Osteocyte (in vitro differentiated cells): Measurements from ENCODE around the gene BTD. TPM values are rescaled to one million over a fixed set of nuclear protein-coding genes. Genes with fewer than 3 reads are reported as not detected.

Experiments
- DNase-seq: peaks from one replicate; pipeline ENCODE4 v3.0.0; 2021; ENCODE audit warnings: mixed read lengths; ENCODE audit not compliant: unreplicated experiment; ENCODE audit errors: extremely low spot score
- H3K27ac Mint-ChIP-seq: one replicate; pipeline ENCODE4 v1.8.0; 2021; ENCODE audit warnings: mild to moderate bottlenecking, mixed read lengths; ENCODE audit not compliant: unreplicated experiment
- H3K27me3 Mint-ChIP-seq: one replicate; pipeline ENCODE4 v1.8.0; 2021; ENCODE audit warnings: mixed read lengths; ENCODE audit not compliant: unreplicated experiment
- H3K36me3 Mint-ChIP-seq: one replicate; pipeline ENCODE4 v1.8.0; 2021; ENCODE audit warnings: mixed read lengths; ENCODE audit not compliant: unreplicated experiment
- H3K4me1 Mint-ChIP-seq: one replicate; pipeline ENCODE4 v1.8.0; 2021; ENCODE audit warnings: mixed read lengths; ENCODE audit not compliant: unreplicated experiment
- H3K4me3 Mint-ChIP-seq: one replicate; pipeline ENCODE4 v1.8.0; 2021; ENCODE audit warnings: mild to moderate bottlenecking, moderate library complexity, mixed read lengths; ENCODE audit not compliant: unreplicated experiment
- H3K9me3 Mint-ChIP-seq: one replicate; pipeline ENCODE4 v1.8.0; 2021; ENCODE audit warnings: mixed read lengths; ENCODE audit not compliant: unreplicated experiment
- microRNA-seq: library from miRNA; unstranded; fragments of <30 nt; microRNA quantifications from one replicate; pipeline ENCODE4 v1.1.0, GENCODE V29; 2020; ENCODE audit not compliant: unreplicated experiment
- total RNA-seq: library from RNA; stranded (reverse); gene quantifications from 2 replicates; pipeline ENCODE4 v1.2.1, GENCODE V29; 2021
- TF ChIP-seq, protein P1 (sequence below): fragments of 200-600 bp; sonication (generic); IDR thresholded peaks from 2 replicates; pipeline ENCODE4 v1.5.0; 2021; ENCODE audit warnings: antibody characterized with exemption, mild to moderate bottlenecking, moderate library complexity

Gene BTD
- total RNA-seq, 1 donor from 2014 or later, result 28.9 TPM

DNA sequence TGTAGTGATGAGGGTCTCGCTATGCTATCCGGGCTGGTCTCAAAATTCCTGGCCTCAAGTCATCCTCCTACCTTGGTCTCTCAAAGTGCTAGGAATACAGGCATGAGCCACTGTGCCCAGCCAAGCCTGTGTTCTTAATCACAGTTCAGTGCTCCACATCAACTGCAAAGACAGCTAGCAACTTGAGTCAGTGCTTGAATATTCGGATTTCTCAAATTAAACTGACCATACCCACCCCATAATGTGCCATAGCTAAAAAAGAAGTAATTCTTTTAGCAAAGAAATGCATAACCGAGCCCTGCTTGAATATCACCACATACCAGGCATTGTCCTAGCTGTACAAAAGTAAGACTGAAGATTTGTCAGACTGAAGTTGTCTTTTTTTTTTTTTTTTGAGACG is 89.2 kb downstream of the BTD start:
- TF ChIP-seq, protein P1, sequence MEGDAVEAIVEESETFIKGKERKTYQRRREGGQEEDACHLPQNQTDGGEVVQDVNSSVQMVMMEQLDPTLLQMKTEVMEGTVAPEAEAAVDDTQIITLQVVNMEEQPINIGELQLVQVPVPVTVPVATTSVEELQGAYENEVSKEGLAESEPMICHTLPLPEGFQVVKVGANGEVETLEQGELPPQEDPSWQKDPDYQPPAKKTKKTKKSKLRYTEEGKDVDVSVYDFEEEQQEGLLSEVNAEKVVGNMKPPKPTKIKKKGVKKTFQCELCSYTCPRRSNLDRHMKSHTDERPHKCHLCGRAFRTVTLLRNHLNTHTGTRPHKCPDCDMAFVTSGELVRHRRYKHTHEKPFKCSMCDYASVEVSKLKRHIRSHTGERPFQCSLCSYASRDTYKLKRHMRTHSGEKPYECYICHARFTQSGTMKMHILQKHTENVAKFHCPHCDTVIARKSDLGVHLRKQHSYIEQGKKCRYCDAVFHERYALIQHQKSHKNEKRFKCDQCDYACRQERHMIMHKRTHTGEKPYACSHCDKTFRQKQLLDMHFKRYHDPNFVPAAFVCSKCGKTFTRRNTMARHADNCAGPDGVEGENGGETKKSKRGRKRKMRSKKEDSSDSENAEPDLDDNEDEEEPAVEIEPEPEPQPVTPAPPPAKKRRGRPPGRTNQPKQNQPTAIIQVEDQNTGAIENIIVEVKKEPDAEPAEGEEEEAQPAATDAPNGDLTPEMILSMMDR, result no peak
- peak overlapping the region; percentile 38 for H3K27ac Mint-ChIP-seq
- H3K27me3 Mint-ChIP-seq, result no peaks in the 10 kb centered on the region
- peaks cover 17% of the 10 kb centered on the region for H3K4me1 Mint-ChIP-seq
- no peaks in the 10 kb centered on the region for H3K9me3 Mint-ChIP-seq
- no peak for DNase-seq
- peaks cover 71% of the 10 kb centered on the region for H3K36me3 Mint-ChIP-seq
- no peak overlapping the region for H3K4me3 Mint-ChIP-seq

- H3K4me3 Mint-ChIP-seq, result no peak overlapping the region
- peaks cover 76% of the 10 kb centered on the region for H3K36me3 Mint-ChIP-seq
- H3K27me3 Mint-ChIP-seq, result no peaks in the 10 kb centered on the region
- DNase-seq, result no peak
- TF ChIP-seq, protein P1, result peak; percentile 51
- H3K9me3 Mint-ChIP-seq, result no peaks in the 10 kb centered on the region
- H3K4me1 Mint-ChIP-seq, result peaks cover 17% of the 10 kb centered on the region
- H3K27ac Mint-ChIP-seq, result peak overlapping the region; percentile 72
Measured at GRCh38 chr3:15693355-15693754, 91.8 kb downstream of the BTD start.

DNA sequence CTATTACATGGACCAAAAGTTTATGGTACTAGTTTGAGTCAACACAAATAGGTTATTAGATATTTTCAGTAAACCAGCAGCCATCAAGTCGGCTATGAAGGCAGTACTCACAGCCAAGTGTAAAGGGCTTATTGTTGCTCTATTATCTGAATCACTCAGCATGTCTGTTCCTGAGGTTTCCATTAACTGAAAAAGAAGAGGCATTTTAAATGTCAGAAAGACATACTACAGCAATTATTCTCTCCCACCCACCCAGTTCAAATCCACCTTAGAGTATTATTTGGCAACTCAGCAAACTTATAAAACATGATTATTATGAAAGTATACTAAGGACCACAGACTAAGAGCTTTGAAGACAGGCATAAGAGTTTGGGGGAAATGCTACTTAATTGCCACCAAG is 93.1 kb downstream of the BTD start:
- Mint-ChIP-seq H3K4me3 (no peak overlapping the region), H3K27ac (peak overlapping the region; percentile 56), H3K36me3 (peaks cover 77% of the 10 kb centered on the region), H3K4me1 (peaks cover 17% of the 10 kb centered on the region), H3K9me3 (no peaks in the 10 kb centered on the region), H3K27me3 (no peaks in the 10 kb centered on the region)
- TF ChIP-seq, protein P1, result no peak
- DNase-seq, result no peak

Small RNA genes within 50 kb of the gene (microRNA-seq; reads per million reads assigned to microRNA genes)
- gene MIR3134, result not detected

Other genes starting within 250 kb of the BTD start
- gene METTL6, start 174.2 kb upstream of the BTD start, total RNA-seq, result 20.5 and 23.9 TPM in 2 replicates
- 16.0 and 17.8 TPM in 2 replicates for gene EAF1, start 174.1 kb upstream of the BTD start, total RNA-seq
- gene COLQ, start 80.0 kb upstream of the BTD start, total RNA-seq, result 2.6 and 3.1 TPM in 2 replicates
- 23.7 and 24.7 TPM in 2 replicates for gene HACL1, start 176 bp upstream of the BTD start, total RNA-seq
- 151 and 160 TPM in 2 replicates for gene ANKRD28, start 196.2 kb downstream of the BTD start, total RNA-seq